HEK293T (cell line): ENCODE measurements around the gene PPFIBP2.

Experiments
- ARNT ChIP-seq: fragments of 450-650 bp; IDR thresholded peaks from 2 replicates; pipeline ENCODE4 v1.6.1; 2017; ENCODE audit warnings: mild to moderate bottlenecking
- BHLHE40 ChIP-seq: fragments of 450-650 bp; IDR thresholded peaks from 2 replicates; pipeline ENCODE4 v1.6.1; 2016; ENCODE audit warnings: mild to moderate bottlenecking, moderate library complexity, borderline replicate concordance
- FOXA1 ChIP-seq: fragments of 450-650 bp; IDR thresholded peaks from 2 replicates; pipeline ENCODE4 v1.6.1; 2016; ENCODE audit warnings: mild to moderate bottlenecking
- FOXK2 ChIP-seq: fragments of 450-650 bp; IDR thresholded peaks from 2 replicates; pipeline ENCODE4 v1.6.1; 2016; ENCODE audit warnings: mild to moderate bottlenecking
- FOXM1 ChIP-seq: fragments of 450-650 bp; IDR thresholded peaks from 2 replicates; pipeline ENCODE4 v1.6.1; 2017; ENCODE audit warnings: mild to moderate bottlenecking, borderline replicate concordance
- SP1 ChIP-seq: fragments of 450-650 bp; IDR thresholded peaks from 2 replicates; pipeline ENCODE4 v1.6.1; 2017
- TARDBP ChIP-seq: fragments of 450-650 bp; IDR thresholded peaks from 2 replicates; pipeline ENCODE4 v1.6.1; 2016

- TF ChIP-seq SP1 = no peak
- no peak for TF ChIP-seq FOXA1
- no peak for TF ChIP-seq FOXM1
- TF ChIP-seq BHLHE40 = no peak
- TF ChIP-seq ARNT = no peak
- TF ChIP-seq TARDBP = no peak
- no peak for TF ChIP-seq FOXK2
These were observed 92.7 kb downstream of the PPFIBP2 start for GRCh38 chr11:7606496-7606895.
